Endothelial cell (in vitro differentiated cells): ENCODE data around the gene DNAJB4. TPM values are rescaled to one million over a fixed set of nuclear protein-coding genes. Genes with fewer than 3 reads are reported as not detected.

ENCODE experiments used
- DNase-seq: peaks from one replicate; pipeline ENCODE4 v3.0.0; 2021; ENCODE audit warnings: low spot score
- H3K27ac Mint-ChIP-seq: one replicate; pipeline ENCODE4 v1.8.0; 2021; ENCODE audit warnings: mixed read lengths, inconsistent platforms; ENCODE audit not compliant: unreplicated experiment
- H3K27me3 Mint-ChIP-seq: one replicate; pipeline ENCODE4 v1.8.0; 2021; ENCODE audit warnings: mild to moderate bottlenecking, moderate library complexity, mixed read lengths, inconsistent platforms; ENCODE audit not compliant: unreplicated experiment
- H3K36me3 Mint-ChIP-seq: one replicate; pipeline ENCODE4 v1.8.0; 2021; ENCODE audit warnings: mild to moderate bottlenecking, low read depth, mixed read lengths, inconsistent platforms; ENCODE audit not compliant: unreplicated experiment
- H3K4me1 Mint-ChIP-seq: one replicate; pipeline ENCODE4 v1.8.0; 2021; ENCODE audit warnings: mild to moderate bottlenecking, mixed read lengths, inconsistent platforms; ENCODE audit not compliant: unreplicated experiment
- H3K4me3 Mint-ChIP-seq: one replicate; pipeline ENCODE4 v1.8.0; 2021; ENCODE audit warnings: mild to moderate bottlenecking, mixed read lengths, inconsistent platforms; ENCODE audit not compliant: unreplicated experiment
- H3K9me3 Mint-ChIP-seq: one replicate; pipeline ENCODE4 v1.8.0; 2021; ENCODE audit warnings: mixed read lengths, inconsistent platforms; ENCODE audit not compliant: unreplicated experiment
- total RNA-seq: library from RNA; stranded (reverse); fragmentation: NEBNext Ultra II Directional; extraction: Animal tissue kit (Norgen Biotek cat#: 25700); gene quantifications from one replicate; pipeline ENCODE4 v1.2.1, GENCODE V29; 2021; ENCODE audit not compliant: unreplicated experiment
- TF ChIP-seq, protein P1 (sequence below): fragments of 200-600 bp; sonication (generic); IDR thresholded peaks from one replicate; pipeline ENCODE4 v1.5.0; 2021; ENCODE audit warnings: antibody characterized with exemption; ENCODE audit not compliant: unreplicated experiment

DNAJB4 gene
- total RNA-seq, 1 donor from 2014 or later: 22.1 TPM

DNA sequence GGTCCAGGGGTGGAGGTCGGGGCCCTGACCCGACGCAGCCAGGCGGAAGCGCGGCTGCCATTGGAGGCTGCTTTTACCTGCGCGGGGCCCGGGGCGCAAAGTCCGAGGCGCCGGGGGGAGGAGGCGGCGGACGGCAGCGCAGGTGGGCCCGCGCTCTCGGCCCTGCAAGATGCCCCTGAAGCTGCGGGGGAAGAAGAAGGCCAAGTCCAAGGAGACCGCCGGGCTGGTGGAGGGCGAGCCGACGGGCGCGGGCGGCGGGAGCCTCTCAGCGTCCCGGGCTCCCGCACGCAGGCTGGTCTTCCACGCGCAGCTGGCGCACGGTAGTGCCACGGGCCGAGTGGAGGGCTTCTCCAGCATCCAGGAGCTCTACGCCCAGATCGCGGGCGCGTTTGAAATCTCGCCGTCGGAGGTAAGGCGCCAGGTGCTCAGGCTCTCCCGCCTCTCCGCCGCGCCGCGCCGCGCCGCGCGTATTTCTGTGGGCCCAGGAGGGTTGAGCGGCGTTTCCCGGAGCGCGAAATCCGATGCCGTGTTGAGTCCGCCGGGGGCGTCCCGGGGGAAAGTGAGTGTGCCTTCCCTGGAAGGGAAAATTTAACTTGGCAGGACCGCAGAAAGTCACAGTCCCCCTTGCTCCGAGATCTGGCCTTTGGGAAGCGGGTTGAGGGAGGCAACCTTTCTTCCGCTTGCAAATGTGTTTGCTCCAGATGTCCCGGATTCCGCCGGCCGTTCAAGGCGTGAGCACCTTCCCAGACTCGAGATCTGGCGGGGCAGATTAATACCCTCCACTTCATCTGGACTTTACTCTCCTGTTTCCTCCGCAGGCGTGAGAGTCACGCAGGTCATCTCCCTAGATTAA lies 41.4 kb downstream of the DNAJB4 start, which contains the start of gene GIPC2:
Gene GIPC2 (plus strand): TSS at position 41 of the 853 bp plus-strand sequence. CDS start 129 bp downstream, at position 170.
- Mint-ChIP-seq H3K4me3 (peak within 1 kb of the TSS; percentile 95), H3K27ac (peak within 1 kb of the TSS; percentile 95)
- DNase-seq: peak; percentile 40

DNA sequence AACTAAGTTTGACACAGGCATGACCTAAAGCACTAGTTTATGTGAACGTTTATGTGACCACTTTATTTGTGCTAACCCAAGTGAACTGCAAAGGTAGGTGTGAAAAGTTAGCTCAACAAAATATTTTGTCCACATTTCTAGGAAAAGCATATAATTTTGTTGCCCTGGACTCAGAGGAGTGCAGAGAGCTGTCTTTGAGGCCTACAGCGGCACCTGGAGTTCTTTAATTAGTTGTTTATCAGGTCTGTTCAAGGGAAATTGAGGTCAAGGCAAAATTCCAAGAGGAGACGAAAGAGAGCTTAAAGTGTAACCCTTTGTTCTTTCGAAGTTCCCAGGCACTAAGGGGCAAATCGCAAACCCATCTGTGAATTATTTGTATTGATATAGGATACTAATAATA lies 42.4 kb downstream of the DNAJB4 start:
- Mint-ChIP-seq H3K27ac (peak overlapping the region; percentile 95), H3K4me1 (peaks cover 31% of the 10 kb centered on the region), H3K27me3 (peaks cover 12% of the 10 kb centered on the region), H3K9me3 (no peaks in the 10 kb centered on the region), H3K36me3 (no peaks in the 10 kb centered on the region), H3K4me3 (peak overlapping the region; percentile 95)
- DNase-seq: no peak
- TF ChIP-seq, protein P1, sequence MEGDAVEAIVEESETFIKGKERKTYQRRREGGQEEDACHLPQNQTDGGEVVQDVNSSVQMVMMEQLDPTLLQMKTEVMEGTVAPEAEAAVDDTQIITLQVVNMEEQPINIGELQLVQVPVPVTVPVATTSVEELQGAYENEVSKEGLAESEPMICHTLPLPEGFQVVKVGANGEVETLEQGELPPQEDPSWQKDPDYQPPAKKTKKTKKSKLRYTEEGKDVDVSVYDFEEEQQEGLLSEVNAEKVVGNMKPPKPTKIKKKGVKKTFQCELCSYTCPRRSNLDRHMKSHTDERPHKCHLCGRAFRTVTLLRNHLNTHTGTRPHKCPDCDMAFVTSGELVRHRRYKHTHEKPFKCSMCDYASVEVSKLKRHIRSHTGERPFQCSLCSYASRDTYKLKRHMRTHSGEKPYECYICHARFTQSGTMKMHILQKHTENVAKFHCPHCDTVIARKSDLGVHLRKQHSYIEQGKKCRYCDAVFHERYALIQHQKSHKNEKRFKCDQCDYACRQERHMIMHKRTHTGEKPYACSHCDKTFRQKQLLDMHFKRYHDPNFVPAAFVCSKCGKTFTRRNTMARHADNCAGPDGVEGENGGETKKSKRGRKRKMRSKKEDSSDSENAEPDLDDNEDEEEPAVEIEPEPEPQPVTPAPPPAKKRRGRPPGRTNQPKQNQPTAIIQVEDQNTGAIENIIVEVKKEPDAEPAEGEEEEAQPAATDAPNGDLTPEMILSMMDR: no peak

More for the DNA sequence above, 41.4 kb downstream of the DNAJB4 start, which contains the start of gene GIPC2:
- no peaks in the 10 kb centered on the region for H3K9me3 Mint-ChIP-seq
- TF ChIP-seq, protein P1: no peak
- peaks cover 12% of the 10 kb centered on the region for H3K27me3 Mint-ChIP-seq
- H3K36me3 Mint-ChIP-seq: no peaks in the 10 kb centered on the region
- peaks cover 27% of the 10 kb centered on the region for H3K4me1 Mint-ChIP-seq

DNA sequence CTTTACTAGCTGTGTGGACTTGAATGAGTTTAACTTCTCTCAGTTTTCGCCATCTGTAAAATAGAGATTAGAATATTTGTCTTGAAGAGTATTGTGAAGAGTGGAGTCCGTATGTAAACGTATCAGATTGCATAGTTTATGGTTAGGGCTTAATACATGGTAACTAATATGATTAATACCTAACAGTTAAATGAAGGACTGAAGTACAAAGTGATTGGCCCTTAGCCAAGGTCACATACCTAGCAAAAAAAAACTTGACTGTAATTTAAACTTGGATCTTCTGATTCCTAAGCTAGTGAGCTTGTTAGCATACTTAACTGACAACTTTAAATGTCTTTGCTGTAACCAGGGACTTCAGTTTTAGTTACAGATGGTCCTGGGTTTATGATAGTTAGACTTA lies 42.9 kb downstream of the DNAJB4 start:
- H3K36me3 Mint-ChIP-seq: no peaks in the 10 kb centered on the region
- H3K4me3 Mint-ChIP-seq: peak overlapping the region; percentile 75

DNA sequence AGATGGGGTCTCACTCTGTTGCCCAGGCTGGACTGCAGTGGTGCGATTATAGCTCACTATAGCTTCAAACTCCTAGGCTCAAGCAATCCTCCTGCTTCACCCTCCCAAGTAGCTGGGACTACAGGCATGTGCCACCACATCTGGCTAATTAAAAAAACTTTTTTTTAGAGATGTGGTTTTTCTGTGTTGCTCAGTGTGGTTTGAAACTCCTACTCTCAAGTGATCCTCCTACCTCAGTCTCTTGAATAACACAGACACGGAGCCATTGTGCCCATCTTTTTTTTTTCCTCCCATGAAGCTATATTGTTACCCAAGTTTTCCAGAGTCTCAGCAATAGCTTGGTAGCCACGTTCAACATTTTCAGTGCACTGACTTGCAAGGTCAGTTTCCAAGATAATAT lies 43.7 kb downstream of the DNAJB4 start:
- Mint-ChIP-seq H3K4me1 (peaks cover 43% of the 10 kb centered on the region), H3K4me3 (no peak overlapping the region), H3K27me3 (peaks cover 12% of the 10 kb centered on the region), H3K9me3 (no peaks in the 10 kb centered on the region), H3K36me3 (no peaks in the 10 kb centered on the region), H3K27ac (no peak overlapping the region)
- TF ChIP-seq, protein P1: no peak
- DNase-seq: no peak

More for the DNA sequence above, 42.9 kb downstream of the DNAJB4 start:
- peaks cover 12% of the 10 kb centered on the region for H3K27me3 Mint-ChIP-seq
- H3K4me1 Mint-ChIP-seq: peaks cover 34% of the 10 kb centered on the region
- H3K9me3 Mint-ChIP-seq: no peaks in the 10 kb centered on the region
- no peak for DNase-seq
- peak overlapping the region; percentile 77 for H3K27ac Mint-ChIP-seq
- TF ChIP-seq, protein P1: no peak

DNA sequence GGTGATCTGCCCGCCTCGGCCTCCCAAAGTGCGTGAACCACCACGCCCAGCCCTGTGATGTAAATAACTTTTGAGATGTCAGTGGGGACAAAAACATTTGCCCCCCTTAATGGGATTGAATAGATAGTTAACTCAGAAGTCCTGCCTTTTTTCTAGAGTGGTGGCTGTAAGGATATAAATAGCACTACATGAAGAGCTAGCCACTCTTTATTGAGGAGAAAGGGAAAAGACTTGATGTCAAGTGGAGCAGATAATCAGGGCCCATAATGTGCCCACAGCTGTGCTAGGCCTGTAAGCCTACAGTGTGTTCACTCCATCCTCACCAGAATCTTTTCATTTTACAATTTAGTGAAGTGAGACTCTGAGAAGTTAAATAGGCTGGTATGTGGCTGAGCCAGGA lies 44.7 kb downstream of the DNAJB4 start:
- DNase-seq: no peak
- Mint-ChIP-seq H3K36me3 (no peaks in the 10 kb centered on the region), H3K27me3 (peaks cover 12% of the 10 kb centered on the region), H3K4me1 (peaks cover 49% of the 10 kb centered on the region), H3K27ac (no peak overlapping the region), H3K4me3 (no peak overlapping the region), H3K9me3 (no peaks in the 10 kb centered on the region)
- TF ChIP-seq, protein P1: no peak
